ENCODE results near the gene CREB5.

DNA sequence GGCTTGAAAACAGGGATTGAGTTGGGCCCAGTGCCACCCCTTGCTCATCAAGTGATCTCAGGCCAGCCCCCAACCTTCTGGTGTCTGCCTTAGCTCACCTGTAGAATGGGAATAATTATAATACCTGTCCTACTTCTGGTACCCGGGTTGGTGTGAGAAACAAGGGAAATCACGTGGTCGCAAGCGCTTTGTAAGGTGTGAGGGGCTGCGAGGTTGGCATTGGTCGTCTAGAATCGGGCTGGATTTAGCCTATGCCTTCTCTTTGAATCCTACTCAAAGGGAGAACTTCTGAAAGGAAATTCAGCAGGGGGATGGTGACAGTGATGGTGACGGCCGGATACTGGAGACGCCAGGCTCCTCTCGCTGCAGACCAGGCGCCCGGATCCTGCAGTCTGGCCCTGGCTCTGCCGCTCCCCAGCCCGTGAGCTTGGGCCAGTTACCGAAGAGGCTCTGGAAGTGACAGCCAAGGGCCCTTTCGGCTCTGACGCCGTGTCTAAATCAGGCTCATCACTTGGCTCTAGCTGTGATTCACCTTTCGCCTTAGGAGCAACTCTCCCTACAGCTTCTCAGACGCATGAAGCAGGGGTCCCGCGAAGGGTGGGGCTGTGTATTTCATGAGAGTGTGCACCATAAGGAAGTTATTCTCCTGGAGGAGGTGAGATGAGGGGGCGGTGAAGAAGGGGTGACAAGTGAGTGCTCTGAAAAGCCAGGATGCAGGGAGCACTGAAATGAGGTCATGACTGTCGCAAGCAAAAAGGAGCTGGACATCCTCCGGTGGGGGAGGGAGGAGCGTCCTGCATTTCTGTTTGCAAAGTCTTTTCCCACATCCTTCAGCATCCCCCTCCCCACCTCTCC is 4.0 kb upstream of the CREB5 start:
- TF ChIP-seq, protein P1, sequence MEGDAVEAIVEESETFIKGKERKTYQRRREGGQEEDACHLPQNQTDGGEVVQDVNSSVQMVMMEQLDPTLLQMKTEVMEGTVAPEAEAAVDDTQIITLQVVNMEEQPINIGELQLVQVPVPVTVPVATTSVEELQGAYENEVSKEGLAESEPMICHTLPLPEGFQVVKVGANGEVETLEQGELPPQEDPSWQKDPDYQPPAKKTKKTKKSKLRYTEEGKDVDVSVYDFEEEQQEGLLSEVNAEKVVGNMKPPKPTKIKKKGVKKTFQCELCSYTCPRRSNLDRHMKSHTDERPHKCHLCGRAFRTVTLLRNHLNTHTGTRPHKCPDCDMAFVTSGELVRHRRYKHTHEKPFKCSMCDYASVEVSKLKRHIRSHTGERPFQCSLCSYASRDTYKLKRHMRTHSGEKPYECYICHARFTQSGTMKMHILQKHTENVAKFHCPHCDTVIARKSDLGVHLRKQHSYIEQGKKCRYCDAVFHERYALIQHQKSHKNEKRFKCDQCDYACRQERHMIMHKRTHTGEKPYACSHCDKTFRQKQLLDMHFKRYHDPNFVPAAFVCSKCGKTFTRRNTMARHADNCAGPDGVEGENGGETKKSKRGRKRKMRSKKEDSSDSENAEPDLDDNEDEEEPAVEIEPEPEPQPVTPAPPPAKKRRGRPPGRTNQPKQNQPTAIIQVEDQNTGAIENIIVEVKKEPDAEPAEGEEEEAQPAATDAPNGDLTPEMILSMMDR (IDR thresholded peaks at IDR 0.05) = no peak
- TF ChIP-seq POLR2A (IDR thresholded peaks at IDR 0.05) = no peak
